Measurements from ENCODE around the gene MEF2D.
A peak's percentile ranks its signal among the peaks of the same experiment; 100 is the strongest.

Gene MEF2D

DNA sequence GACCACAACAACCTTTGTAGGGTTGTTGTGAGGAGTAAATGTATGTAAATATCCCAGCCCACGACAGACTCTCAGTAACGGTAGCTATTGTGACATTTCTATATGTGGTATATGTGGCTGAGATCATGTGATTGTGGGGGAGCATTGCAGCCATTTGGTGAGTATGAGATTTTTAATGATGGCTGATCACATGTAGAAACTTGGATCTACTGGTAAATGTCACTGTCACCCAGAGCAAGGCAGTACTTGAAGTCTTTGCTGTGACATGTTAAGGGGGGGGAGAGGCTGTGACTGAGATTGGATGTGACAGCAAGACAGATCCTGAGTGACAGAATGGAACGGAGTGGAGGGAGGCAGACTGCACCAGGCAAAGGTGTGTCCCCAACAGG lies 23.9 kb upstream of the MEF2D start:
- DNase-seq, result no peak

- DNase-seq, result no peak
Measured at GRCh38 chr1:156523801-156524480, 23.4 kb upstream of the MEF2D start.

GRCh38 chr1:156522443-156522970 lies 21.9 kb upstream of the MEF2D start:
- DNase-seq, result no peak

- no peak for DNase-seq
Measured at GRCh38 chr1:156517748-156518147, 17.2 kb upstream of the MEF2D start.

DNA sequence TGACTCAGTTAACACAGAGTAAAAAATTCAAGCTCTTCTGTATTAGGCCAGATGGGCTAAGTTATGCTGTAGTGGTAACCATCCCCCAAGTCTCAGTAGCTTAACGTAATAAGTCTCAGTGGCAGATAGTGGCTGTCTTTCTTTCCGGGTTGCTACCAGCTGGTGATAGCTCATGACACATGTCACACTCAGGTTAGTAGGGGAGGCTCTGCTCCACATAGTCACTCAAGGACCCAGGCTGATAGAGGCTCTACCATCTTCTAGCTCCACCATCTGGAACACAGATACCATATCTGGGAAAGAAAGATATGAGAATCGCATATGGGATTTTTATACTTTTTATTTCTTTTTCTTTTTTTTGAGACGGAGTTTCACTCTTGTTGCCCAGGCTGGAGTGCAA lies 16.2 kb upstream of the MEF2D start:
- no peak for DNase-seq

DNA sequence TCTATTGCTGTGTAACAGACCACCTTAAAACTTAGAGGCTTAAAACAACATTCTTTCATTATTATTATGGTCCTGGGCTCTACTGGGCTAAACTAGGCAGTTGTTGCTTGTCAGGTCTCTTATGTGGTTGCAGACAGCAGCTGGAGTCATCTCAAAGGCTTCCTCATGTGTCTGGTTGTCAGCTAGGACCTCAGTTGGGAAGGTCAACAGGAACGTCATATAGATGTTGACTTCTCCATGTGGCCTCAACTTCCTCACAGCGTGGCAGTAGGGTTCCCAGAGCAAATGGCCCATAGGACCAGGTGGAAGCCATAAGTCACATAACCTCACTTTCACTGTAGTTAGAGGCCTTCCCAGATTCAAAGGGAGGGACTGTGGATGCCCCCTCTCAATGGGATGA lies 15.4 kb upstream of the MEF2D start:
- DNase-seq, result no peak

DNA sequence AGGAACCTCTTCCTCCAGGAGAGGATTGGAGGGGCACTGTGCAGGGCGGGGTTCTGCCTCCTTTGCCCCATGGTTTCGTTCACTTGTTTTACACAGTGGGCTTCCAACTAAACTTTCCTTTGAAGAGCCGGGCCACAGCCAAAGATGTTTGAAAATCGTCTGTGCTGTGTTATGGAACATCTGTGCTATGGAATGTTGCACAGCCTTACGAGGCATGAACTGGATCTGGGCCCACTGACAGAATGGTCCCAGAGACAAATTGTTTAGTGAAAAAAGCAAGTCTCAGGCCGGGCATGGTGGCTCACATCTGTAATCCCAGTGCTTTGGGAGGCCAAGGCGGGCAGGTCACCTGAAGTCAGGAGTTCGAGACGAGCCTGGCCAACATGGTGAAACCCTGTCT lies 12.6 kb upstream of the MEF2D start:
- no peak for DNase-seq

- DNase-seq, result no peak
Measured at GRCh38 chr1:156511644-156512043, 11.1 kb upstream of the MEF2D start.

- no peak for DNase-seq
Measured at GRCh38 chr1:156510709-156511108, 10.1 kb upstream of the MEF2D start.

DNA sequence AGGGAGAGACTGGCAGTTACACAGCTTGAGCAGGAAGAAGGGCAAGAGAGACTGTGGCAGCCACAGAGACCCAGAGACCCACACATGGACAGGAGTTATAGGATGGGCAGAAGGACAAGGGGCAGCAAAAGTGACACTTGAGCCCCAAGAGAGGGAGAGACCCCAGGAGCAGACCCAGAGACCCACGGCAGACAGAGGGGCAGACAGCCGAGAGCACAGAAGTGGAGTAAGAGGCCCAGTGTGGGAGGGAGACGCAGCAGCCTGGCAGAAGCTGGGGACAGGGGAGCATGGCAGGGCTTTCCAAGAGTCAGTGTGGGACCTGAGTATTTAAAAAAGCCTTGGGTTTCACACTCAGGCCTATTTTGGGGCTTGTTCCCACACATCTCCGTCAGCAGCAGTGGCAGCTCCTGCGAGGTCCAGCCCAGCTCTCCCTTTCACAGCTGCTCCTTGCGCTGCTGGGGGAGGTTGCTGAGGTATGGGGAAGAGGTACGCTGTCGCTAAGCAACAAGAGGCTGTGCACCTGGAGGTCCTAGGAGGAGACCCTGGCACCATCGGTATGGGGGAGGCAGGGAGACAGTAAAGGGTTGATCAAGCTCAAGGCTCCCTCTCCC lies 9.0 kb upstream of the MEF2D start:
- no peak for DNase-seq

DNA sequence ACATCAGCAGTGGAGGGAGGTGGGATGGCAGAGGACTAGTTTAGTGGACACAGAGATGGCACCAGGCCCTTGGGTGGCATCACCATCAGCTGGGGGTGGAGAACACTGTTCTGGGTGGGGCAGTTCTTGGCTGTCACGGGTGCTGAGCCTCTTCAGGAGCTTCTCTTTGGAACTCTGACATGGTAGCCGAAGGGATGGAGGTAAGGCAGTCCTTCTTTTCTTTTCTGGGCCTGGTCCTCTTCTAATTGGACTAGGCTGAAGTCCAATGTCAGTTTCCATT lies 8.3 kb upstream of the MEF2D start:
- no peak for DNase-seq

DNA sequence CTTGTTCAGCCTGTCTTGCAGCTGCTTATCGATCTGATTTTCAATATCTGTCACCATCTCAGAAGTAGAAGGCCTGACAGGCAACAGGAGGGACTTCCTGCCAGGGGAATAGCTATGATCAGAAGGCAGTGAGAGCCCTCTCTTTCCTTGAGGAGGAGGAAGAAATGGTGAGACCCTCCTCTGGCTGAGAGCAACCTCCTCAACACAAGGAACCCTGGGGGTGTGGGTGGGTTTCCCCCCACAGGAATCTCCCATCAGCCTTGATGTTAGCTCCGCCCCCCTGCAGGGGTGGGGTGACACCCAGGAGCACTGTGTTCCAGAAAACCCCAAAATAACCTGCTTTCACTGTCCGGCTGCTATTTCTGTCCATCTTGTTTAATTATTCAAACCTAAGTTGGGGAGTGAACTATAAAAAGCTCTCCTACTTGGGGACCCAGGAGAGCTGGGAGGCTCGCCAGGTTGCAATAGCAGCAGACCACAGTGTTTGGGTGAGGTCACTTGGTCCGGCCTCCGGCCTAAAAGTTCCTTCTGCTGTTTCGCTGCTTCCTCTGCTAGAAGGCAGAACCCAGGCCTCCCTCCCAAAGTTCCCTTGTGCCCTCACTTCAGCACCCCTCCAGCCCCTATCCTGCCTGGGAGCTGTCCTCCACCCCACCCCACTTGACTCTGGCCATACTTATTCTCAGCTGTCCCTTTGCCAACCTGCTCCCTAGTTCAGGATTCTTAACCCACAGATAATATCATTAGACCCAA lies 7.8 kb upstream of the MEF2D start:
- DNase-seq, result no peak

DNA sequence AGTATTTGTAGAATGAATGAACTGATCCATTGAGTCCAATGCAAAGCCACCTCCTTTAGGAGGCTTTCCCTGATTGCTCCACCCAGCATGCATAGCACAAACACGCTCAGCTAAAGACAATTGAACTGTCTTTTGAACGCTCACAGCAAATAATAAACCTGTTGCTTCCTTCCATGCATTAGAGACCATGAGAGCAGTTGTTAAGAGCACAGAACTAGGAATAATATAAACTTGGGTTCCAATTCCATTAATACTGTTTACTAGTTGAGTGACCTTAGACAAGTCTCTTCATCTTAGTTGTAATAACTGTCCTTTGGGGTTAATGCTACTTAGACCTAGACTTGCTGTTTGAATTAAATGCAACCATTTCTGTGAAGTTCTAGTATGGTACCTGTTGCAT lies 5.9 kb upstream of the MEF2D start:
- no peak for DNase-seq

GRCh38 chr1:156505679-156506298 lies 5.2 kb upstream of the MEF2D start:
- no peak for DNase-seq

DNA sequence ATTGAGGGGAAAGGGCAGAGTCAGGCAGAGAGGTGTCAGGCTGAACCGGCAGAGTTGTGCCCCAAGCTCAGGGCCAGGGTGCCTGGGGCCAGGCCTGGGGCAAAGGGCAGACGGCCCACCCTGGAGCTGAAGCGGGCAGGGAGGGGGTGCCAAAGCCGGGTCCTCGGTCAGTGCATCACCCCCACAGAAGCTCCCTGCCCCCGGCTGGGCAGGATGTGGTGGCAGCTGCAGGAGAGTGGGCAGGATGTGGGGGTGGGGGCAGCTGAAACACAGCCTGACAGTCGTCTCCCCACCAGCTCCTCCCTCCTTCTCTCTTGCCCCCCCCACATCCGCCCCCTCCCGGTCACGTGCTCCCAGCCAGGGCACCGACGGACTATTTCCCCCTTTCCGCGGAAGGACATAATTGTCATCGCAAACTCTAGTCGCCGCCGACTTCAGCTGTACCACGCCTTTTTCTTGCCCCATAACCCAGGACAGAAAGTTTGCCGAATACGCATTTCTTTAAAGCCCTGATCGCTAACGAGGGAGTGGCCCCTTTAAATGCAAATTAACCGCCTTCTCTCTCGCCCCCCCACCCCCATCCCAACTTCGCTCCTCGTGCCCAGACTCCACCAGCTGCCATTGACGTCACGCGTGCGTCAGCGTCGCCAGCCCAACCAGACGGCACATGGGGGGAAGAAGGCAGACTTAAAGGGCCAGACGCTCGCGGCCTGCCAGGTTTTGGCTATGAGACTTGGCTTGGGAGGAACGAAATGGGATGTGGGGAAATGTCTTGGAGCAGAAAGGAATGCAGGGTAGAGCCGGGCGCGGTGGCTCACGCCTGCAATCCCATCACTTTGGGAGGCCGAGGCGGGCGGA lies 4.5 kb upstream of the MEF2D start:
- DNase-seq, result peak; percentile 90

DNA sequence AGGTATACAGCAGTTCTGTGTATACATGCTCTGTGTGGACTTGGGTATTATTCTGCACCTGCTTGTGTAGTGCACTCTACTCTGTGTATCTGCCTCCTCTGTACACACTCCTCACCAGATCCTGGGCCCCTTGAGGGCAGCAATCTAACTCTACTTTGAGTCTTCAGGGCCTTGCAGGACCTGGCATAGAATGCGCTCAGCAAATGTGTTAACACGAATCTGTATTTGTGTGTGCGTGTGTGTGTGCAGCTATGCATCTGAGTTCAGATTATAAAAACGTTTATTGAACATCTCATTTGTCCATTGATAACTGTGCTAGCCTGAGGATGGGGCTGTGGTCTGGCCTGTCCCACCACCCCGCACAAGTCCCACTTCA lies 3.9 kb upstream of the MEF2D start:
- DNase-seq, result no peak

GRCh38 chr1:156503698-156504437 lies 3.3 kb upstream of the MEF2D start:
- DNase-seq, result no peak

DNA sequence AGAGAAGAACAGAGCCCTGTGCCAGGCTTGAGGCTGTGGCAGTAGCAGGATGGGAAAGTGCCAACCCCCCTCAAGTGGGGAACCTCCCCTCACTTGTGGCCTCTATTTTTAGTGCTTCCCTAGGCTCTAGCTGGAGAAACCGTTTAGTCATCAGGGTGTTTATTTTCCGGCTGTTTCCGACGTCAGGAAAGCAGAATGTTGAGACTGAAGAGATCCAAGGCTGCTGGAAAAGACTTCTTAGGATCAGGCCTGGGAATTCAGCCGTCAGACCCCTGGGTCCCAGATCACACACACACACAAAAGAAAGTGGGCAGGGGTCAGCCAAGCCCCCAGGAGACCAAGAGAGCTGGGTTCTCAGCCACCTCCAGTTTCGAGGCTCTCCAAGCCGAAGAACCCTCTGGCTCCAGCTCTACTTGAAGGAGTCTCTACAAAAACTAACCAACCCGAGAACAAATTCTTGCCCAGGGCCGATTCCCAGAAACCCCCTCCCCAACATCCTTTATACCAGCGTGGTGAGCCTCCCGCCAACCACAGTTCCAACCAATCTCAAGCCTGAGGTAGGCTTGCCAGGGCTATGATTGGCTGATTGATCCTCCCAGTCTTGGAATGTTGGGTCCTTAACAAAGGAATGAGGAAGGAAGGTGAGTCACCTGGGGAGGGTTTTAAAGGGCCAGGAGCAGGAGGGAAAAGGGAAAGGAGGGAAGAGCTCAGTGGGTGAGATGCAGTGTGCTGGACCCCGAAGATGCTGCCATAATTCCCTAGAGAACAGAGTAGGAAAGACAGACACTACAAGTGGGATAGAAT lies 2.5 kb upstream of the MEF2D start:
- peak; percentile 57 for DNase-seq

- peak; percentile 44 for DNase-seq
Measured at GRCh38 chr1:156502391-156502893, 1.9 kb upstream of the MEF2D start.

- DNase-seq, result peak; percentile 100
Measured at GRCh38 chr1:156500793-156501506, 375 bp upstream of the MEF2D start.
